Gastroesophageal sphincter (tissue), 4 donors: ENCODE data around the gene GRIK1. TPM values are rescaled to one million over a fixed set of nuclear protein-coding genes. Genes with fewer than 3 reads are reported as not detected.

Experiments used
- ATAC-seq: fragments of 150-250 bp; one replicate; pipeline ENCODE4 v1.9.1; 2016; ENCODE audit warnings: mild to moderate bottlenecking, moderate library complexity
- H3K27ac ChIP-seq, 4 donors: fragments of 200-600 bp; sonication (generic) in 3 of 4; 1 replicate in 3 of 4; 2 replicates in 1 of 4; pipeline ENCODE4 v1.5.1; 2016 to 2019
- H3K27me3 ChIP-seq: fragments of 200-600 bp; sonication (generic); one replicate; pipeline ENCODE4 v1.5.1; 2019
- H3K36me3 ChIP-seq, 2 donors: fragments of 200-600 bp; sonication (generic); one replicate each; pipeline ENCODE4 v1.5.1; 2019; ENCODE audit warnings: control low read depth in 1 of 2
- H3K4me1 ChIP-seq, 3 donors: fragments of 200-600 bp; sonication (generic); 1 replicate in 2 of 3; 2 replicates in 1 of 3; pipeline ENCODE4 v1.5.1; 2016 to 2019; ENCODE audit warnings: control low read depth in 2 of 3
- H3K4me3 ChIP-seq, 2 donors: fragments of 200-600 bp; sonication (generic); one replicate each; pipeline ENCODE4 v1.5.1; 2019; ENCODE audit warnings: mild to moderate bottlenecking in 1 of 2, moderate library complexity in 1 of 2
- H3K9me3 ChIP-seq, 3 donors: fragments of 200-600 bp; sonication (generic); one replicate each; pipeline ENCODE4 v1.5.1; 2017 to 2019; ENCODE audit warnings: control low read depth in 2 of 3
- EP300 ChIP-seq: sonication (generic); formaldehyde crosslinking; IDR thresholded peaks from one replicate; pipeline ENCODE4 v1.6.1; 2017; ENCODE audit warnings: antibody characterized with exemption, mild to moderate bottlenecking
- POLR2A ChIP-seq, 2 donors: fragments of 450-650 bp; IDR thresholded peaks; one replicate each; pipeline ENCODE4 v1.6.1; 2017; ENCODE audit warnings: antibody characterized with exemption in 2 of 2, mild to moderate bottlenecking in 2 of 2, moderate library complexity in 1 of 2
- POLR2AphosphoS5 ChIP-seq: sonication (generic); formaldehyde crosslinking; IDR thresholded peaks from one replicate; pipeline ENCODE4 v1.6.1; 2017; ENCODE audit warnings: antibody characterized with exemption
- WGBS, 2 donors: methylation state at CpG; one replicate each; pipeline ENCODE4 v1.1.5; 2018; ENCODE audit warnings: low coverage in 1 of 2; 5-methylcytosine and 5-hydroxymethylcytosine counted together
- total RNA-seq, 4 donors: library from RNA; depleted of rRNA; stranded (reverse); fragments of >200 nt; gene quantifications; one replicate each; pipeline ENCODE4 v1.1.0, GENCODE V29; 2016
- TF ChIP-seq, protein P1 (sequence below), 4 experiments: fragments of 200-600 bp in 2 of 4; fragments of 450-650 bp in 2 of 4; sonication (generic) in 1 of 4; IDR thresholded peaks; one replicate each; pipeline ENCODE4 v1.5.1; 2017 to 2019; ENCODE audit warnings: antibody characterized with exemption in 4 of 4, mild to moderate bottlenecking in 2 of 4, moderate library complexity in 2 of 4

GRIK1 gene
- total RNA-seq, 4 donors from 2014 or later: 0.32 to 0.67 TPM; not detected in 2

DNA sequence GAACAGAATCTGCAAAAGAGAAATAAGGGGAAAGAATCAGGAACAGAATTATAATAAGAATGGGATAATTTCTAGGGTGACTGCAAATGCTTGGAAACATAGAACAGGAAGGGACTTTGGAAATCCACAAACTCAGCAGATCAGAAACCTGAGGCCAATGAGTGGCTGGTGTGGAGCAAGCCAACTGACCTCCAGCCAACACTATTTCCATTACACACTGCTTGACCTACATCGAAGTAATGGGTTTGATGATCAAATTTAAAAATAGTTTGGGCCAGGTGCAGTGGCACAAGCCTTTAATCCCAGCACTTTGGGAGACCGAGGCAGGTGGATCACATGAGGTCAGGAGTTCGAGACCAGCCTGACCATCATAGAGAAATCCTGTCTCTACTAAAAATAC lies 284.9 kb downstream of the GRIK1 start:
- no peaks in the 10 kb centered on the region for H3K36me3 ChIP-seq
- H3K9me3 ChIP-seq: no peaks in the 10 kb centered on the region
- TF ChIP-seq POLR2A (IDR thresholded peaks at IDR 0.05): no peak
- no peak for TF ChIP-seq EP300
- TF ChIP-seq, protein P1, sequence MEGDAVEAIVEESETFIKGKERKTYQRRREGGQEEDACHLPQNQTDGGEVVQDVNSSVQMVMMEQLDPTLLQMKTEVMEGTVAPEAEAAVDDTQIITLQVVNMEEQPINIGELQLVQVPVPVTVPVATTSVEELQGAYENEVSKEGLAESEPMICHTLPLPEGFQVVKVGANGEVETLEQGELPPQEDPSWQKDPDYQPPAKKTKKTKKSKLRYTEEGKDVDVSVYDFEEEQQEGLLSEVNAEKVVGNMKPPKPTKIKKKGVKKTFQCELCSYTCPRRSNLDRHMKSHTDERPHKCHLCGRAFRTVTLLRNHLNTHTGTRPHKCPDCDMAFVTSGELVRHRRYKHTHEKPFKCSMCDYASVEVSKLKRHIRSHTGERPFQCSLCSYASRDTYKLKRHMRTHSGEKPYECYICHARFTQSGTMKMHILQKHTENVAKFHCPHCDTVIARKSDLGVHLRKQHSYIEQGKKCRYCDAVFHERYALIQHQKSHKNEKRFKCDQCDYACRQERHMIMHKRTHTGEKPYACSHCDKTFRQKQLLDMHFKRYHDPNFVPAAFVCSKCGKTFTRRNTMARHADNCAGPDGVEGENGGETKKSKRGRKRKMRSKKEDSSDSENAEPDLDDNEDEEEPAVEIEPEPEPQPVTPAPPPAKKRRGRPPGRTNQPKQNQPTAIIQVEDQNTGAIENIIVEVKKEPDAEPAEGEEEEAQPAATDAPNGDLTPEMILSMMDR (IDR thresholded peaks at IDR 0.05): no peak
- TF ChIP-seq POLR2AphosphoS5: no peak
- H3K4me1 ChIP-seq: no peaks in the 10 kb centered on the region
- H3K27ac ChIP-seq: no peak overlapping the region
- H3K27me3 ChIP-seq: no peaks in the 10 kb centered on the region
- H3K4me3 ChIP-seq: no peak overlapping the region
- 73 to 83% methylated on average over 1 to 2 of the region's 3 CpGs for WGBS, 2 donors
- ATAC-seq: no peak

DNA sequence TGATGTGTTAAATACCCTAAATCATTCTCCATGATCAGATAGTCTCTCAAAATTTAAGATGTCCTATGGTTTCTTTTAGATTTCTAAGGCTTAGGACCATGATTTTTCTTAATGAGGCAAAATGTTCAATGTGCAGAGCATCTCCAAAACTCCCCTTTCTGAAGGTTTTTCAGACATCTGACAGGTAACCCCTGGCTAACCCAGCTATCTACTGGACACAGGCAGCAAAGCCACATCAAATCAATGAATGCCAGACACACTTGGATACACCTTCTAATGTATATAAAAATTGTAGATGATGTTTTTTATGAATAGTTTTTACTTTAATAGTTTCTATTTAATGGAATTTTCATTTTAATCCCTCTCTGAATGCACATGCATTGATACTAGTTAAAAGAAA lies 285.6 kb downstream of the GRIK1 start:
- Histone ChIP-seq H3K4me1 (no peaks in the 10 kb centered on the region), H3K27ac (no peak overlapping the region), H3K27me3 (no peaks in the 10 kb centered on the region), H3K4me3 (no peak overlapping the region), H3K36me3 (no peaks in the 10 kb centered on the region), H3K9me3 (no peaks in the 10 kb centered on the region)
- no peak for TF ChIP-seq POLR2AphosphoS5
- TF ChIP-seq EP300: no peak
- TF ChIP-seq, protein P1 (IDR thresholded peaks at IDR 0.05): no peak
- no peak for ATAC-seq

DNA sequence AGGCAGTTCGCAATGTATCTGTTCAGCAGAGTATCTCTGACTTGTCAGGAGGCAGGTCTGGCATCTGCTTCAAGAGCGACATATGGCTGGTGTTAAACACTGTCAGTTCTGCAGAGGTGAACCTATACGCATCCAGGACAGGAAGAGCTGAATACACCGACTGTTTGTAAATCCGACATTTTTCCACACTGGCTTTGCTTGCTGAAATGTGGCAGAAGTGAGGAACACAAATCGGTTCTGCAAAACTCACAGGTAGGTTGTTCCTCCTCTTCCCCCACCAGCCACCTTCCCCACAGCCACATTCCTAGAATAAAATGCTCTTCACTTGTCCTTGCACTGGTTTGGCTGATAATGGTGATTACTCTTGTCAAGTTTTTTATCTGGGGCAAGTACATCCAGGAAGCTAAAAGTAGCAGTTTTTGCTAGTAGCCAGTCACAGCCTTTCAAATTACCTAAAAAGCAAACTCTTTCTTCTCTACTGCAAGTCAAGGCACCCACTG lies 289.2 kb downstream of the GRIK1 start:
- no peaks in the 10 kb centered on the region for H3K27me3 ChIP-seq
- H3K4me3 ChIP-seq: no peak overlapping the region
- no peak overlapping the region for H3K27ac ChIP-seq
- H3K9me3 ChIP-seq: no peaks in the 10 kb centered on the region
- 54 to 71% methylated on average over 6 of the region's 6 CpGs for WGBS, 2 donors
- no peak for TF ChIP-seq EP300
- ATAC-seq: no peak
- no peaks in the 10 kb centered on the region for H3K36me3 ChIP-seq
- H3K4me1 ChIP-seq: no peaks in the 10 kb centered on the region

DNA sequence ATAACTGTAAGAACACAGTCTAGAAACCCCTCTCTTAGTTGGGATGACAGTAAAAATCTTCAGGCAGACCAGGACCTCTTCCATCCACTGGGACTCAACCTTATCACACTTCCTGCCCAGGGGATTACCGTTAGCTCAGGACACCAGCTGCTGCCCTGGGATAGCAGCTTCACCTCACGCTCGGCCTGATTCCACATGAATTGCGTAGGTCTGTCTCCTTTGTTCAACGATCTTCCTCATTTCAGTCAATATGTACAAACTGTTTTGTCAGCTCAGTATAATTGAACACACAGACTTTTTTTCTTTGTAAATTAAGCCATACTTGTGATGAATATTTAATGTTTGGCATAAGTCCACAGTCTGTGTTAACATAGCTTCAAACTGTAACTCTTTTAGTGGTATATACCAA lies 290.4 kb downstream of the GRIK1 start:
- Histone ChIP-seq H3K36me3 (no peaks in the 10 kb centered on the region), H3K4me1 (no peaks in the 10 kb centered on the region), H3K27ac (no peak overlapping the region), H3K27me3 (no peaks in the 10 kb centered on the region), H3K4me3 (no peak overlapping the region), H3K9me3 (no peaks in the 10 kb centered on the region)
- TF ChIP-seq, protein P1 (IDR thresholded peaks at IDR 0.05): no peak
- TF ChIP-seq POLR2AphosphoS5 (no peak), POLR2A (IDR thresholded peaks at IDR 0.05) (no peak), EP300 (no peak)
- WGBS, 2 donors: 64 to 80% methylated on average over 5 of the region's 5 CpGs
- no peak for ATAC-seq

DNA sequence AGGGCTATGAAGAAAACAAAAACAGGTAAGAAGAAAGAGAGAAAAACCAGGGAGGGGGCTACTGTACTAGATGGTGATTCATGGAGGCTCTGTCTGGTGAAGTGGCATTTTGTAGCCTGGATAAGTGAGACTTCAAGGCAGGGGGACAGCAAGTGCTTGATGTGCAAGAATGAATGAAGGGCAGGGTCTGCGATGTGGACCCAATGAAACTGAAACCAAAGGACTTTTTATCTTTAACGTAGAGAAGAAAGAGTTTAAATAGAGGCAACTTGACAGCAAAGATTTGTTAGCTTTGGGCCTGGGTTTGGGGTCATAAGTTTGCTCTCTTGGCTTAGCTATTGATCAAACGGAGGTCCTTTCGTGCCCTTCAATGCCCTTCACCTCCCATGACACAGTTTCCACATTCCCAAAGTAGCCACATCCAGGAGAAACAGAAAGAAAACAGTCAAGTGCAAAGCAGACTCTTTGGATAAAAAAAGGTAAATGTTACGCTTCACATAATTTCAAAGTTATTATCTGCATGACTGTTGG lies 291.0 kb downstream of the GRIK1 start:
- Histone ChIP-seq H3K9me3 (no peaks in the 10 kb centered on the region), H3K27me3 (no peaks in the 10 kb centered on the region), H3K27ac (no peak overlapping the region), H3K4me3 (no peak overlapping the region), H3K4me1 (no peaks in the 10 kb centered on the region), H3K36me3 (no peaks in the 10 kb centered on the region)
- no peak for ATAC-seq
- TF ChIP-seq POLR2AphosphoS5 (no peak), EP300 (no peak), POLR2A (IDR thresholded peaks at IDR 0.05) (no peak)
- TF ChIP-seq, protein P1 (IDR thresholded peaks at IDR 0.05): no peak
- WGBS, 2 donors: 76 to 97% methylated on average over 5 of the region's 5 CpGs
